ENCODE results near the gene USP2. TPM values are rescaled to one million over a fixed set of nuclear protein-coding genes. Genes with fewer than 3 reads are reported as not detected.

The USP2 gene
- total and polyA plus RNA-seq, 7 donors: 49.0 to 210 (median 76.4) TPM

DNA sequence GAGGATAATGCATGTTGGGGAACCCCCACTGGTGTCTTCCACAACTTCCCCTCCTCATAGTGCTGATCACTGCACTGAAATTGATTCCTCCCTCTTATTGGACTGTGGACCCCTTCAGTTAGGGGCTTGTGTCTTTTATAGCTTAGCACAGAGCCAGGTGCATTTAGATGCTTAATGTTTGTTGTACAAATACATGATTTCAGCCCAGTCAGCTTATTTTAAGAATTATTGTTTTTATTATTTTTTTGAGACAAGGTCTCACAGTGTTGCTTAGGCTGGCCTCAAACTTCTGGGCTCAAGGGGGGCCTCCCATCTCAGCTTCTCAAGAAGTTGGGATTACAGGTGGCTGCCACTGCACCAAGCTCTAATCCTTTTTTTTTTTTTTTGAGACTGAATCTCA, 33.2 kb upstream of the USP2 start:
- no peak for ATAC-seq
- intact Hi-C loops (cut with DNase I): no loop called here
- H3K27me3 ChIP-seq (ENCODE audit: insufficient read depth in 3 of 3, low read length in 2 of 3): peaks cover 0 to 8% (median 2%) of the 10 kb centered on the region in 3 donors

GRCh38 chr11:119414321-119414720, 32.8 kb upstream of the USP2 start:
- Histone ChIP-seq H3K4me1 (no peaks in the 10 kb centered on the region), H3K36me3 (ENCODE audit: insufficient read depth in 1 of 2, low read depth in 1 of 2) (no peaks in the 10 kb centered on the region), H3K27ac (no peak overlapping the region), H3K4me3 (no peak overlapping the region), H3K27me3 (ENCODE audit: insufficient read depth in 3 of 3, low read length in 2 of 3) (peaks cover 0 to 8% (median 2%) of the 10 kb centered on the region in 3 donors), H3K9me3 (no peaks in the 10 kb centered on the region)
- 96 to 98% (median 96%) methylated on average over 2 of the region's 2 CpGs for WGBS, 3 donors
- no peak for ATAC-seq
- no peak for TF ChIP-seq CTCF (IDR thresholded peaks at IDR 0.05)
- intact Hi-C loops (cut with DNase I): no loop called here
- DNase-seq: no peak

More for the DNA sequence above, 33.2 kb upstream of the USP2 start:
- H3K36me3 ChIP-seq (ENCODE audit: insufficient read depth in 1 of 2, low read depth in 1 of 2): no peaks in the 10 kb centered on the region
- no peak overlapping the region for H3K4me3 ChIP-seq
- H3K4me1 ChIP-seq: no peaks in the 10 kb centered on the region
- TF ChIP-seq CTCF (IDR thresholded peaks at IDR 0.05): no peak
- no peak for DNase-seq
- H3K9me3 ChIP-seq: no peaks in the 10 kb centered on the region
- H3K27ac ChIP-seq: no peak overlapping the region

GRCh38 chr11:119412072-119412471, 30.6 kb upstream of the USP2 start:
- ATAC-seq: no peak
- WGBS, 3 donors: 93 to 98% (median 96%) methylated on average over 2 of the region's 2 CpGs
- H3K27ac ChIP-seq: no peak overlapping the region
- no peak for DNase-seq
- H3K36me3 ChIP-seq (ENCODE audit: insufficient read depth in 1 of 2, low read depth in 1 of 2): no peaks in the 10 kb centered on the region
- H3K9me3 ChIP-seq: no peaks in the 10 kb centered on the region
- H3K4me3 ChIP-seq: no peak overlapping the region
- intact Hi-C loops (cut with DNase I): no loop called here
- TF ChIP-seq CTCF (IDR thresholded peaks at IDR 0.05): no peak
- H3K27me3 ChIP-seq (ENCODE audit: insufficient read depth in 3 of 3, low read length in 2 of 3): no peaks in the 10 kb centered on the region
- no peaks in the 10 kb centered on the region for H3K4me1 ChIP-seq

GRCh38 chr11:119410501-119410900, 29.0 kb upstream of the USP2 start:
- Histone ChIP-seq H3K9me3 (no peaks in the 10 kb centered on the region), H3K36me3 (ENCODE audit: insufficient read depth in 1 of 2, low read depth in 1 of 2) (no peaks in the 10 kb centered on the region), H3K4me1 (no peaks in the 10 kb centered on the region), H3K27me3 (ENCODE audit: insufficient read depth in 3 of 3, low read length in 2 of 3) (no peaks in the 10 kb centered on the region), H3K27ac (no peak overlapping the region), H3K4me3 (no peak overlapping the region)
- intact Hi-C loops (cut with DNase I): no loop called here
- no peak for DNase-seq
- no peak for ATAC-seq
- WGBS, 3 donors: 85 to 96% (median 94%) methylated on average over 1 of the region's 1 CpG
- TF ChIP-seq CTCF (IDR thresholded peaks at IDR 0.05): no peak

GRCh38 chr11:119409731-119410130, 28.2 kb upstream of the USP2 start:
- H3K9me3 ChIP-seq: no peaks in the 10 kb centered on the region
- intact Hi-C loops (cut with DNase I): no loop called here
- 48 to 71% (median 52%) methylated on average over 1 of the region's 1 CpG for WGBS, 3 donors
- DNase-seq (no peak), ATAC-seq (no peak)
- H3K4me3 ChIP-seq: no peak overlapping the region
- no peaks in the 10 kb centered on the region for H3K36me3 ChIP-seq (ENCODE audit: insufficient read depth in 1 of 2, low read depth in 1 of 2)
- no peaks in the 10 kb centered on the region for H3K27me3 ChIP-seq (ENCODE audit: insufficient read depth in 3 of 3, low read length in 2 of 3)
- no peaks in the 10 kb centered on the region for H3K4me1 ChIP-seq
- H3K27ac ChIP-seq: no peak overlapping the region
- no peak for TF ChIP-seq CTCF (IDR thresholded peaks at IDR 0.05)
